Heart left ventricle (tissue), 16 donors: ENCODE measurements around the gene RYR3. TPM values are rescaled to one million over a fixed set of nuclear protein-coding genes. Genes with fewer than 3 reads are reported as not detected.

Experiments
- ATAC-seq, 4 donors: fragments of 200-7000 bp; cut with Tn5 transposase; one replicate each; pipeline ENCODE4 v1.9.1; 2020 to 2022; ENCODE audit warnings: moderate library complexity in 4 of 4, mild to moderate bottlenecking in 3 of 4, moderate number of reproducible peaks in 1 of 4
- DNase-seq, 5 donors: peaks; one replicate each; pipeline ENCODE4 v3.0.0-alpha.2; 2020
- H3K27ac ChIP-seq, 12 donors: fragments of 200-600 bp; sonication (generic) in 4 of 12; one replicate each; pipeline versions ENCODE4 v1.5.0 to v1.8.0; 2016 to 2022; ENCODE audit warnings: mild to moderate bottlenecking in 2 of 12
- H3K27me3 ChIP-seq, 9 donors: fragments of 200-600 bp; sonication (generic) in 2 of 9; one replicate each; pipeline versions ENCODE4 v1.5.1 to v1.8.0; 2016 to 2022; ENCODE audit warnings: mild to moderate bottlenecking in 3 of 9
- H3K36me3 ChIP-seq, 9 donors: fragments of 200-600 bp; sonication (generic) in 2 of 9; one replicate each; pipeline versions ENCODE4 v1.5.0 to v1.8.0; 2018 to 2022; ENCODE audit warnings: mild to moderate bottlenecking in 2 of 9
- H3K4me1 ChIP-seq, 12 donors: fragments of 200-600 bp; sonication (generic) in 4 of 12; one replicate each; pipeline versions ENCODE4 v1.5.0 to v1.8.0; 2016 to 2022; ENCODE audit warnings: mild to moderate bottlenecking in 3 of 12
- H3K4me3 ChIP-seq, 12 donors: fragments of 200-600 bp; sonication (generic) in 4 of 12; one replicate each; pipeline versions ENCODE4 v1.5.0 to v1.8.0; 2017 to 2022; ENCODE audit warnings: mild to moderate bottlenecking in 9 of 12, moderate library complexity in 4 of 12
- H3K9me3 ChIP-seq, 12 donors: fragments of 200-600 bp; sonication (generic) in 4 of 12; one replicate each; pipeline versions ENCODE4 v1.5.0 to v1.8.0; 2016 to 2022; ENCODE audit warnings: mild to moderate bottlenecking in 1 of 12
- POLR2A ChIP-seq, 2 donors: fragments of 450-650 bp; IDR thresholded peaks; one replicate each; pipeline ENCODE4 v1.6.1; 2017; ENCODE audit warnings: antibody characterized with exemption in 2 of 2, mild to moderate bottlenecking in 2 of 2, moderate library complexity in 2 of 2
- WGBS, 4 donors: extraction: QIAGEN DNeasy Blood & Tissue Kit in 2 of 4; methylation state at CpG; one replicate each; pipeline versions ENCODE4 v1.1.5 to v1.1.7; 2013 to 2018; 5-methylcytosine and 5-hydroxymethylcytosine counted together
- intact Hi-C, 10 donors: fragments of 100-400 bp; cut with DNase I; formaldehyde crosslinking; loops; one replicate each; pipeline versions ENCODE4 v1.11.1 to v1.14.2; 2022
- polyA plus RNA-seq, 2 donors: library from polyadenylated mRNA; stranded (reverse); fragments of 200-250 nt; gene quantifications; one replicate each; pipeline ENCODE4 v1.2.3, GENCODE V29; 2013
- total RNA-seq, 9 donors: library from RNA; depleted of rRNA in 2 of 9; stranded (reverse); fragments of >200 nt in 2 of 9; fragmentation: NEBNext Ultra II Directional in 3 of 9; extraction: Animal tissue kit (Norgen Biotek cat#: 25700) in 3 of 9; gene quantifications; one replicate each; pipeline versions ENCODE4 v1.1.0 to v1.2.4, GENCODE V29; 2016 to 2023
- TF ChIP-seq, protein P1 (sequence below), 12 donors: fragments of 200-600 bp; sonication (generic) in 4 of 12; IDR thresholded peaks; one replicate each; pipeline versions ENCODE4 v1.5.0 to v1.8.0; 2018 to 2022; ENCODE audit warnings: antibody characterized with exemption in 12 of 12, mild to moderate bottlenecking in 5 of 12
- donor health status: ischemic (EF 13 %, LVEDD 7.1; RV severe dilation, severe dysfunction).
- donor health status: healthy with polysubstance abuse.
- donor health status: DM: no; HTN: yes; CAD: no.
- donor health status: DM: no; HTN: no; CAD: no.
- donor health status: ischemic (EF 25% LVEDD 6.9; RV normal size, moderate dysfunction).
- donor health status: ischemic (EF 25% LVEDD 5.7; RV mildly dilated, moderate dysfunction).
- donor health status: healthy.
- donor health status: DM: yes; HTN: yes; CAD: no.
- donor health status: ischemic (EF 35%, LVEDD 5.7; RV mildly dilated, moderate dysfunction).
- donor health status: nonischemic (EF 11% LVEDD 7.7; RV severe dilation, severe dysfunction).
- donor health status: DM: yes; HTN: yes; CAD: no.
- donor health status: PGD.
- donor health status: ischemic (EF 29% LVEDD 5.4; RV normal size, mild dysfunction).
- donor health status: nonischemic (EF 23%, LVEDD 6.1; RV moderate dilation, normal function).

RYR3 gene
- total and polyA plus RNA-seq, 11 donors, result 0.01 to 0.35 (median 0.23) TPM; not detected in 2

DNA sequence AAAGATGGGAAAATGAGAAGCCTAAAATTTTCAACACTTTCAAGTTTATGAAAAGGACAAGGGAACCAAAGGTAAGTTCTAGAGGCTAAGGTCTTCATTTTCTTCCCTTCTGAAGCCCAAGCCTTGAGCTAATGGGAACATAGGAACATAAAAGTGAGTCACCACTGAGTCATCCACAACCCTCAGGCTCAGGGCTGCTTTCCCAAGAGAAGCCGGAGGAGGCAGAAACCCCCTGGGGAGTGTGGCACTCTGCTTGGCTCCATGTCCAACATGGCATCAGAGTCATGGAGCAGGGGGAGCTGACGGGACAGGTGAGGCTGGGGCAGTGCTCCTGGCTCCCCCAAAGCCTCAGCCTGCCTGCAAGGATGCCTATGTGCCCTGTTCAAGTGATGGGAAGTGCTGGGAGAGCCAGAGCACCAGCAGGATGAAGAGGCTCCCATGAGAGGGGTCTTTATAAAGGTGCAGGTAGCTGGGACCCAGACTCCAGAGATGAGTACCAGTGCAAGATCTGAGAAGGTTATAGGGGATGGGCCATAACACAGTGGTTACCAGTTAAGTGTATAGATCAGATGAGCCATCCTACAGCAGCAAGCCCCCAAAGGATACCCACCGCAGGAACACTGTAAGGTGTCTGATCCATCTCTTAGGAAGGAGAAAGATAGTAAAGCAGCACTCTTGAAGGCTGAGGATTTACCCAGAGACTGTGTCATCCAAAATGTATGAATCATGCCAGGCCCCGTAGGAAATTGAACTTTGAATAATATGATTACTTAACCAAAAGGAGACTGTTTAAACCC lies 31.8 kb upstream of the RYR3 start:
- no peaks in the 10 kb centered on the region for H3K4me1 ChIP-seq
- H3K36me3 ChIP-seq, result no peaks in the 10 kb centered on the region
- no peak overlapping the region for H3K4me3 ChIP-seq
- no peak for TF ChIP-seq POLR2A (IDR thresholded peaks at IDR 0.05)
- TF ChIP-seq, protein P1, sequence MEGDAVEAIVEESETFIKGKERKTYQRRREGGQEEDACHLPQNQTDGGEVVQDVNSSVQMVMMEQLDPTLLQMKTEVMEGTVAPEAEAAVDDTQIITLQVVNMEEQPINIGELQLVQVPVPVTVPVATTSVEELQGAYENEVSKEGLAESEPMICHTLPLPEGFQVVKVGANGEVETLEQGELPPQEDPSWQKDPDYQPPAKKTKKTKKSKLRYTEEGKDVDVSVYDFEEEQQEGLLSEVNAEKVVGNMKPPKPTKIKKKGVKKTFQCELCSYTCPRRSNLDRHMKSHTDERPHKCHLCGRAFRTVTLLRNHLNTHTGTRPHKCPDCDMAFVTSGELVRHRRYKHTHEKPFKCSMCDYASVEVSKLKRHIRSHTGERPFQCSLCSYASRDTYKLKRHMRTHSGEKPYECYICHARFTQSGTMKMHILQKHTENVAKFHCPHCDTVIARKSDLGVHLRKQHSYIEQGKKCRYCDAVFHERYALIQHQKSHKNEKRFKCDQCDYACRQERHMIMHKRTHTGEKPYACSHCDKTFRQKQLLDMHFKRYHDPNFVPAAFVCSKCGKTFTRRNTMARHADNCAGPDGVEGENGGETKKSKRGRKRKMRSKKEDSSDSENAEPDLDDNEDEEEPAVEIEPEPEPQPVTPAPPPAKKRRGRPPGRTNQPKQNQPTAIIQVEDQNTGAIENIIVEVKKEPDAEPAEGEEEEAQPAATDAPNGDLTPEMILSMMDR (IDR thresholded peaks at IDR 0.05), result no peak
- peaks cover 0 to 5% (median 0%) of the 10 kb centered on the region in 9 donors for H3K27me3 ChIP-seq
- H3K27ac ChIP-seq, result no peak overlapping the region
- peaks cover 0 to 11% (median 0%) of the 10 kb centered on the region in 12 donors for H3K9me3 ChIP-seq
- intact Hi-C loops, result no loop called here
- ATAC-seq (no peak), DNase-seq (no peak)
- 53 to 65% (median 58%) methylated on average over 4 of the region's 4 CpGs for WGBS, 4 donors

DNA sequence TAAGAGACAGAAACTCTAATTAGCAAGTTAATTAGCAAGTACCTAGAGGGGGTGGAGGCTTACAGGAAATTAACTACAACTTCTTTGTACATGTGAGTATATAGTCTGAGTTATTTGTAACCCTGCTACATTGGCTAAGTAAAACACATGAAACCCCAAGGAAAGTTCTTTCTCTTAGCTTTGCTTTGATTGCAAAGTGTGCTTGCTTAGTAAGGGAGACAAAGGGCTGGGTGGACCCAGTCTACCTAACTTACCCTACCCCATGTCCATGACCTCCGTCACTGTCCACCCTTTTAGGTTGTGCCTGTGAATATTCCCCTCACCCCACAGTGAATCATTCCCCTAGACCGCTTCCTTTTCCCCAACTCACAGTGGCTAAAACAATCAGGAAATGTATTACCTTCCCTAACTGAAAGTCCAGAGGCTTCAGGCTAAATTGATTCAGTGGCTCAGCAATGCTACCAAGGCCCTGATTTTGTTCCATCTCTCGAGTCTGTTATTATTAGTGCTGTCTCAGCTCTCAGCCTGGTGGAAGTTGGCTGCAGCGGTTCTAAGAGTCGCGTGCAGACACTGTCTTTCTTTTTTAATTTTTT lies 31.1 kb upstream of the RYR3 start:
- WGBS, 4 donors, result 78 to 86% (median 82%) methylated on average over 6 of the region's 6 CpGs
- Histone ChIP-seq H3K4me1 (no peaks in the 10 kb centered on the region), H3K36me3 (no peaks in the 10 kb centered on the region), H3K27ac (no peak overlapping the region), H3K4me3 (no peak overlapping the region), H3K27me3 (peaks cover 0 to 4% (median 0%) of the 10 kb centered on the region in 9 donors), H3K9me3 (peaks cover 0 to 8% (median 0%) of the 10 kb centered on the region in 12 donors)
- ATAC-seq (no peak), DNase-seq (no peak)
- intact Hi-C loops, result no loop called here
- no peak for TF ChIP-seq POLR2A (IDR thresholded peaks at IDR 0.05)
- TF ChIP-seq, protein P1 (IDR thresholded peaks at IDR 0.05), result no peak

DNA sequence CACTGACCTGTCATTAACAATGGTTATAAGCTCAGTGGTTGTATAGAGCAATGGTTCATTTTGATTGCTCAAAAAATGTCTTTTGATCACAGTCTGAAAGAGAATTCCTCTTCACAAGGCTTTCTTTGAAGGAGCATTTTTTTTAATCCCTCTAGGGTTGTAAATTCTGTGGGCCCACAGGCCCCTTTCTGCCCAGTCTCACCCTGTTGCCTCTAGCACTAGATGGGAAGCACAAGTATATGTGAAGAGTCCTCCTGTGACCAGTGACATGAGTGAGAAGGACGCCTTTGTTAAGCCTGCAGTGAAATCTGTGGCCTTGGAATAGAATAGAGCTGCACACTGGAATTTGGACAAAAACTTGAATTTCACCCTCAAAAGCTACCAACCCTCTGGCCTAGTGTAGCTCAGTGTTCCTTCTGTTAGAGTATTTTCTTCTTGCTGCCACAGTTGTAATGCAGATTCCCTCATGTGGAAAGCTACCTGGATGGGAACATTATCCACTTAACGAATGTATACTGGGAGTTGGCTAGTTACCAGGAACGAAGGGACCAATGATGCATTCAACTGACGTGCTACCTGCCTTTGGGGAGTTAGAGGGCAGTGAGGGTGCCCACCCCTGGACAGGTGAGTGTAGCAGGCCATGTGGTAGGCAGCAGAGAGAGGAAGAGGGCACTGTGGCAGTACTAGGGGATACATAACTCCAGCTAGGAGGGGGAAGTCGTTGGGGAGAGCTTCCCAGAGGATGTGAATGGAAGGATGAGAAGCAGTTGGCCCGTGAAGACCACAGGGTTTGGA lies 28.3 kb upstream of the RYR3 start:
- no peak for ATAC-seq
- 64 to 72% (median 69%) methylated on average over 6 of the region's 6 CpGs for WGBS, 4 donors

More for the DNA sequence above, 28.3 kb upstream of the RYR3 start:
- Histone ChIP-seq H3K27ac (no peak overlapping the region), H3K9me3 (no peaks in the 10 kb centered on the region), H3K4me3 (no peak overlapping the region), H3K27me3 (peaks cover 0 to 4% (median 0%) of the 10 kb centered on the region in 9 donors), H3K4me1 (no peaks in the 10 kb centered on the region), H3K36me3 (no peaks in the 10 kb centered on the region)
- intact Hi-C loops, result no loop called here
- TF ChIP-seq, protein P1 (IDR thresholded peaks at IDR 0.05), result no peak
- no peak for TF ChIP-seq POLR2A (IDR thresholded peaks at IDR 0.05)
- no peak for DNase-seq
